GM10266 (cell line): ENCODE data around the gene PVALEF.

ENCODE experiments used
- DNase-seq: peaks from one replicate; pipeline ENCODE4 v3.0.0; 2012; ENCODE audit errors: extremely low spot score
- TF ChIP-seq, protein P1 (sequence below): IDR thresholded peaks from 2 replicates; pipeline ENCODE4 v1.5.1; 2012; ENCODE audit warnings: mild to moderate bottlenecking, low read depth; ENCODE audit not compliant: control insufficient read depth, insufficient read depth; ENCODE audit errors: missing control alignments

PVALEF gene

GRCh38 chr17:81210868-81211267 is 45.6 kb downstream of the PVALEF start:
- TF ChIP-seq, protein P1, sequence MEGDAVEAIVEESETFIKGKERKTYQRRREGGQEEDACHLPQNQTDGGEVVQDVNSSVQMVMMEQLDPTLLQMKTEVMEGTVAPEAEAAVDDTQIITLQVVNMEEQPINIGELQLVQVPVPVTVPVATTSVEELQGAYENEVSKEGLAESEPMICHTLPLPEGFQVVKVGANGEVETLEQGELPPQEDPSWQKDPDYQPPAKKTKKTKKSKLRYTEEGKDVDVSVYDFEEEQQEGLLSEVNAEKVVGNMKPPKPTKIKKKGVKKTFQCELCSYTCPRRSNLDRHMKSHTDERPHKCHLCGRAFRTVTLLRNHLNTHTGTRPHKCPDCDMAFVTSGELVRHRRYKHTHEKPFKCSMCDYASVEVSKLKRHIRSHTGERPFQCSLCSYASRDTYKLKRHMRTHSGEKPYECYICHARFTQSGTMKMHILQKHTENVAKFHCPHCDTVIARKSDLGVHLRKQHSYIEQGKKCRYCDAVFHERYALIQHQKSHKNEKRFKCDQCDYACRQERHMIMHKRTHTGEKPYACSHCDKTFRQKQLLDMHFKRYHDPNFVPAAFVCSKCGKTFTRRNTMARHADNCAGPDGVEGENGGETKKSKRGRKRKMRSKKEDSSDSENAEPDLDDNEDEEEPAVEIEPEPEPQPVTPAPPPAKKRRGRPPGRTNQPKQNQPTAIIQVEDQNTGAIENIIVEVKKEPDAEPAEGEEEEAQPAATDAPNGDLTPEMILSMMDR = no peak
- DNase-seq = no peak

DNA sequence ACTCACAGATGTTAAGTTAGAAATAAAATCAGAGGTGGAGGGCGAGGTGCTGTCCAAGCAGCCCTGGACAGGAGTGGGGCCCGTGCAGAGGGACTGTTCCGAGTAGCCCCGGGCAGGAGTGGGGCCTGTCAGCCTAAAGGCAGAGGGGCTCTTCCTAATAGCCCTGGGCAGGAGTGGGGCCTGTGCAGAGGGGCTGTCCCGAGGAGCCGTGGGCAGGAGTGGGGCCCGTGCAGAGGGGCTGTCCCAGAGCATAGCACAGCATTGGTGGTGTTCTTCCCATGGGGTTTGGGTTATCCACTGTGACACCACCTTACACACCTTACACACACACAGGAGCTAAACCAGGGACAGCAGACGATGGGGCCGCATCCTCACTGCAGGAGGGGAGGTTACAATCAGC is 47.1 kb downstream of the PVALEF start:
- no peak for DNase-seq
- TF ChIP-seq, protein P1 = no peak

- DNase-seq = no peak
- TF ChIP-seq, protein P1 = no peak
Measured at GRCh38 chr17:81213978-81214377, 48.7 kb downstream of the PVALEF start.

GRCh38 chr17:81217491-81217890 is 52.2 kb downstream of the PVALEF start:
- DNase-seq = no peak
- TF ChIP-seq, protein P1 = no peak

DNA sequence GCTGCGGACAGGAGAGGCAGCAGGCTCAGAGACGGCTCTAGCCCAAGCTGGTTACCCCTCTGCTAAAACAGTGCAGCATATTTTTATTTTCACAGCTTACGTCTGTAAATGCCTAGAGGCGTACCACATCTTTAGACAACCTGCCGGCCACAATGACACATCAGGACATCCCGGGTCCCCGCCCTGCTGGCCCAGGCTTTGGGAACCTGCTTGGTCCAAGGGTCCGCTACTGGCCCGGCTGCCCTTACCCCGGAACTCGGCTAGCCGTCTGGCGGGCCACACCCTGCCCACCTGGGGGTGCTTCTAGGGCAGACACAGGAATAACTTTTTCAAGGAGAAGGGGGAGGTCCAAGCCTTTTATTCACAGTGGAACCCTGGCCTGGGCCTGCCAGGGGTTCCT is 53.2 kb downstream of the PVALEF start:
- DNase-seq = no peak
- TF ChIP-seq, protein P1 = no peak

DNA sequence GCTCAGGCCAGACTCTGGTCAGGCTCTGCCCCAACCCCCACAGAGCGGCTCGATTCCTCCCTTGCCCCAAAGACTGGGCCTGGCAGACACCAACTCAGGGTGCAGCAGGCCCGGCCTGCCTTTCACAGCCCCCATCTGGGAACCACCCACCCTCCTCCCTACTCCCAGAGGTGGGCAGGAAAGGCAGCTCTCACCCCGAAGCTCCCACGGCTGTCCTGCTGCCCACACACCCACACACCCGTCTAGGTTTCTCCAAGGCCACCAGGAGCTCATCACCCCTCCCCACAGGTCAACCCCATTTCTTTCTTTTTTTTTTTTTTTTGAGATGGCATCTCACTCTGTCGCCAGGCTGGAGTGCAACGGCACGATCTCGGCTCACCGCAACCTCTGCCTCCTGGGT is 53.7 kb downstream of the PVALEF start:
- DNase-seq = no peak
- TF ChIP-seq, protein P1 = no peak

DNA sequence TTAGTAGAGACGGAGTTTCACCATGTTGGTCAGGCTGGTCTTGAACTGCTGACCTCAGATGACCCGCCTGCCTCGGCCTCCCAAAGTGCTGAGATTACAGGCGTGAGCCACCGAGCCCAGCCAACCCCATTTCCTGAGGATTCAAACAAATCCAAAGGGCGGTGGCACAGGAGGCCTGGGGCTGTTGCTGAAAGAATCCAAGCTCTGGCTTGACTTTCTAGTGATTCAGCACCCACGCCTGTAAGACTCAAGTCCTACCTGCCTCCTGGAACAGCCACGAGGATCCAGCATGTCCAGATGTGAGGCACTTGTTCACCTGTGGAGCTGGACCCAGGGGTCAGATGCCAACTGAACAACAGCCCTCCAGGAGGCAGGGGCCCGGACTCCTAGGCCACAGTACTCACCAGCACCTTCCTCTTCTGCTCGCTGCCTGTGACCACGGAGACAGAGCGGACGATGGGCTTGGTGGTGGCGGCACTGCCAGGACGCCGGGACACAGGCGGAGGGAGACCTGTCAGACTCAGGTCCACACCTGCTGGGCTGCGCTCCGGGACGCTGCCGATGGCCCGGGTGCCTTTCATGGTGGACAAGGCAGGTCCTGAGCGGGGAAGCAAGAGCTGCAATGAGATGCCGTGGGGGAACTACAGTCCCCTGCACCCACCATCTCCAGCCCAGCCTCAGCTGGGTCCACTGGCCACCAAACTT is 54.3 kb downstream of the PVALEF start:
- TF ChIP-seq, protein P1 = no peak
- DNase-seq = no peak
